SK-N-MC (cell line): ENCODE results near the gene EHBP1.

Source experiments
- EZH2 ChIP-seq: fragments of 200-600 bp; sonication (generic); IDR thresholded peaks from one replicate; pipeline ENCODE4 v1.6.1; 2017; ENCODE audit warnings: antibody characterized with exemption
- FOXP2 ChIP-seq: optimal IDR thresholded peaks from 2 replicates; pipeline ENCODE3; 2011; ENCODE audit warnings: mild to moderate bottlenecking, moderate library complexity; ENCODE audit not compliant: insufficient read depth; ENCODE audit errors: extremely low read length, control extremely low read depth
- POLR2AphosphoS5 ChIP-seq: IDR thresholded peaks from 2 replicates; pipeline ENCODE4 v1.6.1; 2012; ENCODE audit warnings: mild to moderate bottlenecking, low read depth, low read length, borderline replicate concordance

DNA sequence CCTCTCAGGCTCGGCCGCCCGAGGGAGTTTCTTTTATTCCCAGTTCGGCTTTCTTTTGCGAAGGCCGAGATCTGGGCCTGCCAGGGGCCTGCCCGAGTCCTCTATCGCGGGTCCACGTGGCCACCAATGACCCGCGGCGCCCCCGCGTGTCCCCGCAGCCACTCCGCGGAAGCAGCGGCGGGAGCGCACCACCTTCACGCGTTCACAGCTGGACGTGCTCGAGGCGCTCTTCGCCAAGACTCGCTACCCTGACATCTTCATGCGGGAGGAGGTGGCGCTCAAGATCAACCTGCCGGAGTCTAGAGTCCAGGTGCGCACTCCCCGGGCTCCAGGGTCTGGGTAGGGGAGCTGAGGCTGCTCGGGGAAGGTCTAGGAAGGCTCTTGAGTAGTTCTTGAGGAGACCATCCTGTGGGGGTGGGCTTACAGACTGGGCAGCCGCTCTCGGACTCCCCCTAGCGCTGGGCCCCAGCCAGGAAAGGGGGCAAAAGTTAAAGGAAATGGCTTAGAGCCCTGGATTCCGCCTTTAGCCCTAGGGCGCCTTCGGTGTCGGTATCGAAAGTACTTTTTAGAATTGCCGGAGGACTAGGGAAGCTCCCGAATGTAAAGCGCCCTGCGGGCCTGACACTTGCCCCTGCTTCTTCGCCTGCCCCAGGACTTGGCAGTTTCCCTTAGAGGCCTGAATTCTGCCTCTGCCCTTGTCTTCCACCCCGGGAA, 348.5 kb downstream of the EHBP1 start:
- TF ChIP-seq POLR2AphosphoS5 (no peak), EZH2 (no peak), FOXP2 (no peak)
